CD4-positive, alpha-beta T cell treated with Interleukin-17A for 1 hour (primary cell): Measurements from ENCODE around the gene NPPC.

Experiments
- DNase-seq: peaks from one replicate; pipeline ENCODE4 v3.0.0-alpha.2; 2020

Gene NPPC

GRCh38 chr2:231934441-231935206, 8.4 kb upstream of the NPPC start:
- DNase-seq, result no peak

GRCh38 chr2:231933916-231934401, 7.8 kb upstream of the NPPC start:
- DNase-seq, result no peak

- no peak for DNase-seq
Observed at GRCh38 chr2:231932985-231933915, 7.1 kb upstream of the NPPC start.

- no peak for DNase-seq
Observed at GRCh38 chr2:231932711-231932970, 6.4 kb upstream of the NPPC start.

GRCh38 chr2:231931481-231931915, 5.3 kb upstream of the NPPC start:
- no peak for DNase-seq

GRCh38 chr2:231930593-231931281, 4.5 kb upstream of the NPPC start:
- DNase-seq, result no peak

- DNase-seq, result no peak
Observed at GRCh38 chr2:231929961-231930592, 3.9 kb upstream of the NPPC start.

GRCh38 chr2:231928901-231929725, 2.9 kb upstream of the NPPC start:
- no peak for DNase-seq

GRCh38 chr2:231928481-231928880, 2.3 kb upstream of the NPPC start:
- DNase-seq, result no peak

- DNase-seq, result no peak
Observed at GRCh38 chr2:231927566-231927890, 1.3 kb upstream of the NPPC start.

GRCh38 chr2:231926761-231927565, 767 bp upstream of the NPPC start:
- DNase-seq, result no peak

GRCh38 chr2:231925303-231926179, 655 bp downstream of the NPPC start:
- DNase-seq, result peak; percentile 61

- no peak for DNase-seq
Observed at GRCh38 chr2:231924889-231925275, 1.3 kb downstream of the NPPC start.

- no peak for DNase-seq
Observed at GRCh38 chr2:231923951-231924888, 2.0 kb downstream of the NPPC start.

- DNase-seq, result no peak
Observed at GRCh38 chr2:231923010-231923344, 3.2 kb downstream of the NPPC start.

- DNase-seq, result no peak
Observed at GRCh38 chr2:231922311-231923009, 3.7 kb downstream of the NPPC start.

GRCh38 chr2:231920795-231921194, 5.4 kb downstream of the NPPC start:
- DNase-seq, result no peak

GRCh38 chr2:231920366-231920765, 5.8 kb downstream of the NPPC start:
- no peak for DNase-seq
